ENCODE measurements around the gene CAPN9.
"Not testable (repeated sequence)": the region's sequence is repeated elsewhere in the genome, so short reads cannot be mapped to it uniquely, and the experiment has no call there.

CAPN9 gene, protein sequence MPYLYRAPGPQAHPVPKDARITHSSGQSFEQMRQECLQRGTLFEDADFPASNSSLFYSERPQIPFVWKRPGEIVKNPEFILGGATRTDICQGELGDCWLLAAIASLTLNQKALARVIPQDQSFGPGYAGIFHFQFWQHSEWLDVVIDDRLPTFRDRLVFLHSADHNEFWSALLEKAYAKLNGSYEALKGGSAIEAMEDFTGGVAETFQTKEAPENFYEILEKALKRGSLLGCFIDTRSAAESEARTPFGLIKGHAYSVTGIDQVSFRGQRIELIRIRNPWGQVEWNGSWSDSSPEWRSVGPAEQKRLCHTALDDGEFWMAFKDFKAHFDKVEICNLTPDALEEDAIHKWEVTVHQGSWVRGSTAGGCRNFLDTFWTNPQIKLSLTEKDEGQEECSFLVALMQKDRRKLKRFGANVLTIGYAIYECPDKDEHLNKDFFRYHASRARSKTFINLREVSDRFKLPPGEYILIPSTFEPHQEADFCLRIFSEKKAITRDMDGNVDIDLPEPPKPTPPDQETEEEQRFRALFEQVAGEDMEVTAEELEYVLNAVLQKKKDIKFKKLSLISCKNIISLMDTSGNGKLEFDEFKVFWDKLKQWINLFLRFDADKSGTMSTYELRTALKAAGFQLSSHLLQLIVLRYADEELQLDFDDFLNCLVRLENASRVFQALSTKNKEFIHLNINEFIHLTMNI

DNA sequence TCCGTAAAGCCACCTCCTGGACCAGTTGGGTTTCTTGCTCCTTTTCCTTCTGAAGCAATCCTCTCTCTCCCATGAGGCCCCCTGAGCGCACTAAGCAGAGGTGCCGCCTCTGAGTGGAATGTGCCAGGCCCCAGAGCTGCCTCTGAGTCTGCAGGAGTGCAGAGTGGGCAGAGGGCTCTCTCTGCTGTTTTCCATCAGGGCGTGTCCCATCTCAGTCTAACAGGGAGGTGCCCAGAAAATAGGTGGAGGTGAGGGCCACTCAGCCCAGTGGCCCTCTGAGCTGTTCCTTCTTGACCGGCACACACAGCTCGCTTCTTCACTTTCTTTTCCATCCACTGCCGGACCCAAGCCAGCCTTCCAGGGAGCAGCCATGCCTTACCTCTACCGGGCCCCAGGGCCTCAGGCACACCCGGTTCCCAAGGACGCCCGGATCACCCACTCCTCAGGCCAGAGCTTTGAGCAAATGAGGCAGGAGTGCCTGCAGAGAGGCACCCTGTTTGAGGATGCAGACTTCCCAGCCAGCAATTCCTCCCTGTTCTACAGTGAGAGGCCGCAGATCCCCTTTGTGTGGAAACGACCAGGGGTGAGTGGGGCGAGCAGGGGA is at the start of gene CAPN9:
Gene CAPN9 (plus strand): TSS at position 262 of the 604 bp plus-strand sequence. CDS start 109 bp downstream, at position 371.
- DNase-seq (ENCODE audit: low read depth in 3 of 3) = no peak

DNA sequence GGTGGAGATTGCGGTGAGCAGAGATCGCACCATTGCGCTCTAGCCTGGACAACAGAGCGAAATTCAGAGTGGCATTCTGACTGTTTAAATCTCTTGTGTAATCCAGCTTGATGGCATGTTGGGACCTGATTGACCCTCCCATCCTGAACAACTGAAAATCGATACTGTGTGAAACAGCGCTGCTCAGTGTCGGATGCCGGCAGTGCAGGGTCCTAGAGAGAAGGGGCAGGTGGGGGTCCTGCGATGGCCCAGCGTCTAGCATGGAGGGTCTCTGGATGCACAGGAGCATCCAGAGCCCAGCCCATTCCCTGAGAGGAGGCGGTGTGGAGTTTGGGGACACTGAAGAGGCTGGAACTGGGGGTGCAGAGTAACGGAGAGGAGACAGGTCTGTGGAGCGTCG is 49.1 kb upstream of the CAPN9 start:
- no peak for DNase-seq (ENCODE audit: low read depth in 3 of 3)

DNA sequence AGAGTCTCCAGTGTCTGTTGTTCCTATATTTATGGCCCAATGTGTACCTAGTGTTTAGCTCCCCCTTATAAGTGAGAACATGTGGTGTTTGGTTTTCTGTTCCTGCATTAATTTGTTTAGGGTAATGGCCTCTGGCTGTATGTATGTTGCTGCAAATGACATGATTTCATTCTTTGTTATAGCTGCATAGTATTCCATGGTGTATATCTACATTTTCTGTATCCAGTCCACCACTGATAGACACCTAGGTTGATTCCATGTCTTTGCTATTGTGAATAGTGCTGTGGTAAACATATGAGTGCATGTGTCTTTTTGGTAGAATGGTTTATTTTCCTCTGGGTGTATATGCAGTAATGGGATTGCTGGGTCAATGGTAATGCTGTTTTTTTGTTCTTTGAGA is 48.2 kb upstream of the CAPN9 start:
- DNase-seq (ENCODE audit: low read depth in 3 of 3) = not testable (repeated sequence)

DNA sequence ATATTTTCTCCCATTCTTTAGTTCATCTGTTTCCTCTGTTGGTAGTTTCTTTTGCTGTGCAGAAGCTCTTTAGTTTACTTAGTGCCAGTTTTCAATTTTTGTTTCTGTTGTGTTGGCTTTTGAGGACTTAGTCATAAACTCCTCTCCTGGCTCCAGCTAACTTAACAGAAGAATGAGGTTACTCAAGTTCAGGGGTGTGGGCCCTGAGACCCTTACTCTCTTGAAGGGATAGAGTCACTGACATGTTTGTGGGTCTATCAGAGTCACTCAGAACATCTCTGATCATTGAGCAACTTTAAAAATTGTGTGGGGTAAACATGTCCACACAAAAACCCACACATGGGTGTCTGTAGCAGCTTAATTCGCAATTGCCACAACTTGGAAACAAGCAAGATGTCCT is 47.5 kb upstream of the CAPN9 start:
- no peak for DNase-seq (ENCODE audit: low read depth in 3 of 3)

DNA sequence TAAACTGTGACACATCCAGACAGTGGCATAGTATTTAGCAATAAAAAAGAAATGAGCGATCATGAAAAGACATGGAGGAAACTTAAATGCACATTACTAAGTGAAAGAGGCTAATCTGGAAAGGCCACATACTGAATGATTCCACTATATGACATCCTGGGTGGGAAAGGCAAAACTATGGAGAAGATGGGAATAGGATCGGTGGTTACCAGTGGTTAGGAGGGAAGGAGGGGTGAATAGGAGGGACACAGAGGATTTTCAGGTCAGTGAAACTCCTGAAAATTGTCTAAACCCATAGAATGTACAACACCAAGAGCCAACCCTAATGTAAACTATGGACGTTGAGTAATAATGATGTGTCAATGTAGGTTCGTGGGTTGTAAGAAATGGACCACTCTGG is 47.1 kb upstream of the CAPN9 start:
- no peak for DNase-seq (ENCODE audit: low read depth in 3 of 3)

DNA sequence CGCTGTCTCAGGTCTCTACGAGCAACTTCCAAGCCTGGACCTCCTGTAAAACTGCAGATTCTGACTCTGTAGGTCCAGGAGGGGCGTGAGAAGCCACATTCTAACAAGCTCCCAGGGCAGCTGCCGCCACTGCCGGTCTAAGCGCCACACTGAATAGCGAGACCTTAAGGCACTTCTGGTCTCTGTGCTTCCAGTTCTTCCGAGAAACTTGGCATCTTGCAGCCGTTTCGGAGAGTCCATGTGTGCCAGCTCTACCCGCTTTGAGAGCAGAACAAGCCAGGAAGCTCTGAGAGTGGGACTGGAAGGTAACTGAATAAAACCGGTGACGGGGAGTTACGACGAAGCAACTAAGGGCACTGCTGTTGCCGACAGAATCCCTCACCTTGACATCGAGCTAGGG is 45.8 kb upstream of the CAPN9 start:
- no peak for DNase-seq (ENCODE audit: low read depth in 3 of 3)

DNA sequence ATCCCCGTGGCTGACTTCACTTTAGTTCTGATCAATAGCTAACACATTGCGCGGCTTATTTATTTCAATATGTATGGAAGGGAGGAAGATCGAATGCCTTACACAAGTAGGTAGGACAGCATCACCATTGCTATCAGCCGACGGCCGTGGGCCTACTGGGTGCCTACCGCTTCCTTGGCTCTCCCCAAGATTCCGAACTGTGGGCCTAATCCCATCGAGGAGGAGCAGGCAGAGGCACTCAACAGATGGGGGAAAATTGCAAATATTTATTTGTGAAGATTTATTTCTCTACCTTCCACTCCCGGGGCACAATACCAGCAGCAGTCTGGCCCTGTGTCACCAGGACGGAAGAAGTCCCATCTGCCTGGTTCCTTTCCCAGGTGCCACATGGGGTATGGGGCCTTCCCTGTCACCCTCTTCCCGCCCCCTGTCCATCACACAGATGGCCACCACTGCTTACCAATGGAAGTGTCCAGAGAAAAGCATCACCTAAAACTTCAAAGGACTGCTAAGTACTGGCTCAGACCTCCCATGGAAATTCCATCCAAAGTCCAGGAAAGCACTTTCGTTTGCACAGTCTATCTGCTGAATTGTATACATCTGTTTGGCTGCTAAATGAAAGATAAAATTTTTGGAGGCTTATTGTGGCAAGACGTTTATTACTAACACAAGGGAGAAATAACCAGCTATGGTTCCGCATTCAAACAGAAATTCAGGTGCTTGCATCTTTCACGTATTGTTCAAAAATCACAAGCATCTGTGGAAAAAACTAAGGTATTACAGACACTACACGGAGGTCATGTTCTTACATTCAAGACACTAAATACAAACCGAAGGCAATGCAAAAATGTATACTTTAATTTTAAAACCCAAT is 45.1 kb upstream of the CAPN9 start:
- DNase-seq (ENCODE audit: low read depth in 3 of 3) = no peak

DNA sequence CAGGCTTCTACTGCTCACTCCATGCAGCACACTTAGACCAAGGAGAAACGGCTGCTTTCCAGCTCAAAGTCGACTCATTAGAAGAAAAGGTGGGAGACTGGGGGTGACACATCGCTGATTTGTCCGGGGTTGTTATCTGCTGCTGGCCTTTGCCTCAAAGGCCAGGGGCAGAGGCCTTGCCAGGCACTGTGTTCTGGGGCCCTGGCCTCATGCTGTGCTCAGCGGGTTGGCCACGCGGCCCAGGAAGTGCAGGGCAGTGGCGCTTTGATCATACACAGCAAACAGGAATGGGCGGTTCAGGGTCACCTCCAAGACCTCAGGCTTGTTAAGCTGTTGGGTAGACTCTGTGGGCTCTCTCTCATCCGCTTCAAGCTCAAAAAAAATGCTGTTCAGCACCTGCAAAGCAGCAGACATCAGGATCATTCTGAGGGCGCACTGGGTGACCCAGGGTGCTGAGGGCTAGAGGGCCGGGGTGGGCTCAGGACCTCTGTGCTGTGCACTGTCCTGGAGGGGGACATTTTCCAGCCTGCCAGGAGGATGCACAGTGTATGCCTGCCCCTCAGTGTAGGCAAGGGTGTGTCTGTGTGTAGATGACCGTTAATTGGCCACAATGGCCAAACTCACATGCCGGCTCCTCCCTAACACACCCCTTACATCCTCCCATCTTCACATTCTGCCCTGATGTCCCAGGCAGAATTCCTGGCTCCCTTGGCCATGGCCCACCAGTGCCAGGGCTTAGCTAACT is 44.1 kb upstream of the CAPN9 start:
- DNase-seq (ENCODE audit: low read depth in 3 of 3) = no peak

DNA sequence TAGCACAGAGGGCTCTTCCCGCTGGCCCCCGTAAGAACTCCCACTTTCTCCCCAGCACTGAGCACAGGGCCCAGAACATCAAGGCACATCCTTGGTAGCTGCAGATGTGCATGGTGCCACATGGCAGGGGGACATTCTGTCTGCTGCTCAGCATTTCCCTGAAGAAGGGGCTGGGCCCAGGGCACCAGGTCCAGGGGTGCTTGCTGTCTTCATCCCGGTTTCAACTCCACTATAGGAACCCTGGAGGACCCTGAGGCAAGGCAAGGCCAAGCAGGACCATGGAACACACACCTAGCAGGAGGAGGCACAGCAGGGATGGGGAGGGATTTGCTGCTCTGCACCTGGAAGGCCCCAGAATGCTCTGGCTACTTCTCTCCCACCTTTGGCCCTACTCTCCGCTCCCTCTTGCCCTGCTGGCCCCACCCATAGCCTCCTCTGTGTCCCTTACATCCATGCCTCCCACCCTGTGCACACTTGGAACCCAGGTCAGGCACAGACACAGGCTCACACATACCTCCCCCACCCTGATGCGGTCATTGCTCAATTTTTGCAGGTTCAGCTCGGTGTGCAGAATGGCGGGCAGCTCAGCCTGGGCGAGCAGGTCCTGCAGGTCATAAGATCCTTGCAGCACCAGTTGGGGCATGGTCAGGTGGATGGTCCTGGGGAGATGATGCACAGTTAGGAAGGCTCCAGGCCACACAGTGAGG is 43.4 kb upstream of the CAPN9 start:
- no peak for DNase-seq (ENCODE audit: low read depth in 3 of 3)

DNA sequence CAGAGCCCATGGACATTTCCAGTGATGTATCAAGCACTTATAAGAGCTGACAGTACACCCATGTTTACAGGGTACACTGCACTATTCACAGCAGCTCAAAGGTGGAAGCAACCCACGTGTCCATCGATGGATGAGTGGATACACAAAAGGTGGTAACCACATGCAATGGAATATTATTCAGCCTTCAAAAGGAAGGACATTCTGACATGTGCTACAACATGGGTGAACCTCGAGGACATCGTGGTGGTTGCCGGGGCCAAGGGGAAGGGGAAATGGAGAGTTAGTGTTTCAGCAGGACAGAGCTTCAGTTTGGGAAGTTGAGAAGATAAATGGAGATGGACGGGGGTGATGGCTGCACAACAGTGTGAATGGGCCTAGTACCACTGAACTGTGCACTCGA is 42.4 kb upstream of the CAPN9 start:
- no peak for DNase-seq (ENCODE audit: low read depth in 3 of 3)

DNA sequence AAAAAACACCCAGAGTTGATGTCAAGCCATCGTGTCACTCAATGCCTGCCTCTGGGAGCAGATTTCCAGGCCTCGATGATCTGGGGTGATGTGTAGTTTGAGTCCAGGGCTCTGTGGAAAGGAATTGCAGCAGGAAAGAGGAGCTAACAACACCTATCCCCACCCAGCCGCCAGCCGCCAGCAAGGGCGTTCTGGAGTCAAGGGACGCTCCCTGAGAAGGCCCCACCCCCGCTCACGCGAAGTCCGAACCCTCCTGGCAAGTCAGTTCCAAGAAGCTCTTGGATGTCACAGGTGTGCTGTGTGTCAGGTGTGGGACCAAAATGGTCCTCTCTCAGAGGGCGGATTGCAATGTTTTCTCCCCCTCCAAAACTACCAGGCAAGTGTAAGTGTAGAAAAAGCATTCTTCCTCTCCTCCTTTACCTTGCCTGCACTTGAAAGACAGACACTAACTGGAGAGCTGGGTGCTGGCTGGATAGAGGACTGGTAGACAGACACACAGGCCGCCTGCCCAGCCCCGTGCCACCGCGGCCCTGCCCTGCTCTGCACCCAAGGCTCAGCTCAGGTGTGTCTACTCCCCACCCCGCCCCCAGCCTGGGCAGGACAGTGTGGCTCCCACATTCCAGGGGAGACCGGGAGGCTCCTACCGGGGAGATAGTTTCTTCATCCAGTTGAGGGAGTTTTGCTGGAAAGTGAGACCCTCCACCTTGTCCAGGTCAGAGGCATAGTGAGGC is 41.7 kb upstream of the CAPN9 start:
- DNase-seq (ENCODE audit: low read depth in 3 of 3) = no peak

DNA sequence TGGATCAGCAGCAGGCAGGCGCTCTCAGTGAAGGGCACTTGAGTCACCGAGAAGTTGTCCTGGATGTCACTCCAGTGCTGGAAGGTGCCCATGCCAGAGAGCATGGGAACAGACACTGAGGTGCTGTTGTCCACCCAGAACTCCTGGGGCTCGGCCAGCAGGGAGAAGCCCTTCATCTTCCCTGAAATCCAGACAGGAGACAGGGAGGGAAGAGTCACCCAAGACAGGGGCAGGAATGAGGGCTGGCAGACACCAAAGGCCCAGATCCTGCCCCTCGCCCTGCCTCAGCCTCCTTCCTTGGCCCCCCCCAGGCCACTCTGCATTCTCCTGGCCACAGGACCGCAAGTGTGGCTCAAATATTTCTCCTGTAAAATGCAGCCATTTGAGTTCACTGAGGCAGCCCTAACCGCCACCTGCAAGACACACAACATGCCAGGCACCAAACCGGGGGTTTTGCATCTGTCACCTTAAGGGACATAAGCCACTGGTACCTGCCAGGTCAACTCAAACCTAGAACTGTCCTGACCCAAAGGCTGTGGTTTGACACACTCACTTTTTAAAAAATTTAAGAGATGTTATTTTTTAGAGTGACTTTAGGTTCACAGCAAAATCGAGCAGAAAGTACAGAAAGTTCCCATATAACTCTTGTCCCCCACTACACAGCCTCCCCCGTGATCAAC is 41.0 kb upstream of the CAPN9 start:
- DNase-seq (ENCODE audit: low read depth in 3 of 3) = no peak

DNA sequence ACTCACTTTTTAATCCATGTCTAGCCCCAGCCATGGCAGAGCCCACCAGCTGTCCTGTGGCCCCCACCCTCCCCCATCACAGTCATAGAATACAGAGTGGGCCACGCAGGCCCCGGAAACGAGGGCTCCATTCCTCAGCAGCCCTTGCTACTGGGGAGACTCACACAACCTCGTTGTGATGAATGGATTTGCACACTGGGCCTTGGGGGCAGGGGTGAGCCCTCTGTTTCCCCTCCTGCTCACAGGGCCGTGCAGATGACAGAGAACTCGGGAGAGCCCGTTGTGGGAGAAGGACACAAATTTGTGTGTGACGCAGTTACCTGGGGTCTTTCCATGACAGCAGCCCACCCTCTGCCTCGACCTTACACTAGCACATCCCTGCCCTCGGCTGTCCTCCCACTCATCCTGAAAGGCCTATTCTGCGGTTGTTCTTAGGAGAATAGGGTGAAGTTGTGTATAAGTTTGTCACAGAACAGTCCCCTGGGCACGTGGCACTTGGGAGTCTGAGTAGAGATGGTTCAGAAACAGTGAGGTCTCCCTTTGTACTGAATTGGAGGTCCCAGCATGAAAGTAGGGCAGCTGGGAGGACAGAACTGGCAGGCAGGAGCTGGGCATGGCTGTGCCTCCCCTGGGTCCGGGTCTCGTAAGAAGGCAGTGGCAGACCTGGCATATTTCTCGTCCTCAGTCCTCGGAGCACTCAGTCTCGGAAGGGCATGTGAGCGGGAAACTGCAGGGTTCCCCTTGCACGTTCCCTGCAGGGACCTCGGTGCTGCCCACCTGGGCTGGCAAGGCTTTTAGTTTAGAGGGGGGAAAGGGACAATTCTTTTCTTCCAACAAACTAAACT is 40.1 kb upstream of the CAPN9 start:
- no peak for DNase-seq (ENCODE audit: low read depth in 3 of 3)

DNA sequence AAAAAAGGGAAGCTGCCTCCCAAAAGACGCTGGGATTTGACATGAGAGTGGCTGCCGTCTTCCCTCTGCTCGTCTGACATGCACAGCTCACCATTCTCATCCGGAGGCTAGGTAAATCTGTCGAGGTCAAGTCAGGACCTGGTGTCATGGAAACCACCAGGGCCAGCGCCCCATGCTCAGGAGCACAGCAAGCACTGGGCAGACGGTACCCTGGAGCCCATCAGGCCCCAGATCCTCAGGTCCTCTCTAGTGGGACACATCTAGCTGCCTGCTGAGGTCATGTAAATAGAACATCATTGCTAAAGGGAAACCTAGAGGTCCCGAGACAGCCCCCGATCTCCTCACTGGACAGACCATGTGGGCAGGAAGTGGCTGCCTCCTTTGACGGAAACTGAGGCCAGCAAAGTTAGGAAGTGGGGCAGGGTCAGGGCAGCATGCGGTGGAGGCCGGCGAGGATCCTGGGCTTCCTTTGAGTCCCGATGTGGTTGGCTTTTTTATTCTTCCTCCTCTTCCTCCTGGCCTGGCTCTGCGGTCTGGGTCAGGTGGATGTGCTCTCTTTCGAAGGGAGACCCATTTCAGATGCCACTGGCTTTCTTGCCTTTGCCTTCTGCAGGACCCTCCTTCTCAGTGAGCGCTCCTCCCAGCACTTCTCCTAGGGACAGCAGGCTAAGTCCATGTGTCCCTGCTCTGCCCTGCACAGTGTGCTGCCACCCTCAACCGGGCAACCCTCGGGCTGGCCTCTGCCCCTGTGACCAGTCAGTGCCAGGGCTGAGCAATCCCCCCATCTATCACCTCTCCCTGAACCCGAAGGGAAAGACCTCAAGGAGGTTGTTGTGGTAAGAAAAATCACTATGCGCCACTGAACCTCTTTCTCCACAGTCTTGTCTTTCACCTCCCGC is 39.2 kb upstream of the CAPN9 start:
- no peak for DNase-seq (ENCODE audit: low read depth in 3 of 3)

DNA sequence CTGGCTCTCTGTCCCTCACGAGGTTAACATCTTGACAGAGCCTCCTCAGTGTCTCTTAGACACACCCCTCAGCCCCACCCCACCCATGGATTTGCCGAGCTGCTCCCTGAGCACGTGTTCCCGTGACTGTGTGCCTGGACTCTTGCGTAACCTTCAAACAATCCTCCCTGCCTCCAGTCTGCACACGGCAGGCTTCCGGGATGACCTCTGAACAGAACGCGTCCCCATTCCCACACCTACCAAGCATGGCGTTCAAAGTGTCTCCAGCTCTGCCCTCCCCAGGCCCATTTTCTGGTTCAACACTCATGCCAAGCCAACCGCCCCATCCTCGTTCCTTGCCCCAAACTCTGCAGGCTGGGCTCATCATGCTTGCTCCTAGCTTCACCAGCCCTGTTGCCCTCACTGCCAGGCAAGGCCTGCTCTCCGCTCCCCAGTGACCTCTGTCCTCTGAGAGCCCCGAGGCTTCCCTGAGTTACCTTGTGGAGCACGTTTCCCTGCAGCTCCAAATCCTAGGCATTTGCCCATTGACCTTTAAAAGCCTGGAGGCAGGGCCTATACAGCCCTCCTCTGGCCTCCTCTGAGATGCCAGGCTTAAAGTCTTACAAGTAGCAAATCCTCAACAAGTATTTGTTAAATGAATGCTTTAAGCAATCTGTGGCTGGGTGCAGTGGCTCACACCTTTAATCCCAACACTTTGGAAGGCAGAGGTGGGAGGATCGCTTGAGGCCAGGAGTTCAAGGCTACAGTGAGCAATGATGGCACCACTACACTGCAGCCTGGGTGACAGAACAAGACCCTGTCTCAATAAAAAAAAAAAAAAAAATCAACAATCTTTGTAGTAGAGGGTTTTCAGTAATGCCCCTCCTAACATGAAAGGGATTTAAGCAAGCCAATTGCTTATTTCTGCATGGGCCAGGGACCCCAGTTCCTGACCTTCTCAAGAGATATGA is 38.3 kb upstream of the CAPN9 start:
- DNase-seq (ENCODE audit: low read depth in 3 of 3) = no peak
